Stimulated activated effector memory CD8-positive, alpha-beta T cell treated with anti-CD3 and anti-CD28 coated beads, Interleukin-12 subunit alpha, Interleukin-12 subunit beta, amount 100 ng/mL, for 72 hours (primary cell): ENCODE results near the gene TBC1D10B.
"Not testable (repeated sequence)": the region's sequence is repeated elsewhere in the genome, so short reads cannot be mapped to it uniquely, and the experiment has no call there.

Experiments used
- ATAC-seq: fragments of 150-1000 bp; cut with Tn5 transposase; 2 replicates; pipeline ENCODE4 v1.10.0; 2021
- DNase-seq, 2 donors: peaks; one replicate each; pipeline ENCODE4 v3.0.0; 2021 to 2022; ENCODE audit warnings: low spot score in 2 of 2
- H3K27ac Mint-ChIP-seq: one replicate; pipeline ENCODE4 v1.8.0; 2022; ENCODE audit warnings: mild to moderate bottlenecking, mixed read lengths
- H3K36me3 Mint-ChIP-seq: one replicate; pipeline ENCODE4 v1.8.0; 2022; ENCODE audit warnings: mild to moderate bottlenecking, mixed read lengths
- H3K4me1 Mint-ChIP-seq: one replicate; pipeline ENCODE4 v1.8.0; 2022; ENCODE audit warnings: mixed read lengths
- H3K4me3 Mint-ChIP-seq: one replicate; pipeline ENCODE4 v1.8.0; 2022; ENCODE audit warnings: mild to moderate bottlenecking, mixed read lengths
- H3K9me3 Mint-ChIP-seq: one replicate; pipeline ENCODE4 v1.8.0; 2022; ENCODE audit warnings: mixed read lengths

The TBC1D10B gene

DNA sequence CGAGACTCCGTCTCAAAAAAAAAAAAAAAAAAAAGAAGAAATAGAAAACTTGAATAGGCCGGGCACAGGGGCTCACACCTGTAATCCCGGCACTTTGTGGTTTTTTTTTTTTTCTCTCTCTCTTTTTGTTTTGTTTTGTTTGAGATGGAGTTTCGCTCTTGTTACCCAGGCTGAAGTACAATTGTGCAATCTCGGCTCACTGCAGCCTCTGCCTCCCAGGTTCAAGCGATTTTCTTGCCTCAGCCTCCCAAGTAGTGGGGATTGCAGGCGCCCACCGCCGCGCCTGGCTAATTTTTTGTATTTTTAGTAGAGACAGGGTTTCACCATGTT lies 26.8 kb downstream of the TBC1D10B start:
- not testable (repeated sequence) for H3K36me3 Mint-ChIP-seq, H3K27ac Mint-ChIP-seq, H3K9me3 Mint-ChIP-seq, ATAC-seq, H3K4me3 Mint-ChIP-seq, DNase-seq, H3K4me1 Mint-ChIP-seq

GRCh38 chr16:30342751-30343490 lies 27.4 kb downstream of the TBC1D10B start:
- peaks cover 4% of the 10 kb centered on the region for H3K36me3 Mint-ChIP-seq
- no peak overlapping the region for H3K4me3 Mint-ChIP-seq
- no peaks in the 10 kb centered on the region for H3K4me1 Mint-ChIP-seq
- no peaks in the 10 kb centered on the region for H3K9me3 Mint-ChIP-seq
- H3K27ac Mint-ChIP-seq: no peak overlapping the region
- DNase-seq (no peak), ATAC-seq (no peak)

DNA sequence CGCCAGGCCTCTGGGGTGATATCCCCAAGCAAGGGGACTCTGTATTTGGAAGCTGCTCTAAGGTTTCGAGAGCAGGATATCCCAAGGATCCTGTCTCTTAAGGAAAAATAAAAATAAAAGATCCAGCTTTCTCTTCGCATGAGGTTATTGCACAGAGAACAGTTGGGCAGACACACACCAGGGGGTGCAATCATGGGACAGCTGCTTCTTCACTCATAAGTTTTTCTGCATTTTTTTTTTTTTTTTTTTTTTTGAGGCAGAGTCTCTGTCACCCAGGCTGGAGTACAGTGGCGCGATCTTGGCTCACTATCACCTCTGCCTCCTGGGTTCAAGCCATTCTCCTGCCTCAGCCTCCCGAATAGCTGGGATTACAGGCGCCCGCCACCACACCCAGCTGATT lies 28.3 kb downstream of the TBC1D10B start:
- not testable (repeated sequence) for H3K27ac Mint-ChIP-seq, H3K4me3 Mint-ChIP-seq, H3K9me3 Mint-ChIP-seq, H3K4me1 Mint-ChIP-seq, H3K36me3 Mint-ChIP-seq, ATAC-seq, DNase-seq

- Mint-ChIP-seq H3K27ac (no peak overlapping the region), H3K9me3 (no peaks in the 10 kb centered on the region), H3K4me1 (peaks cover 13% of the 10 kb centered on the region), H3K4me3 (no peak overlapping the region), H3K36me3 (peaks cover 10% of the 10 kb centered on the region)
- ATAC-seq (no peak), DNase-seq (no peak)
Measured at GRCh38 chr16:30340621-30341020, 29.7 kb downstream of the TBC1D10B start.

DNA sequence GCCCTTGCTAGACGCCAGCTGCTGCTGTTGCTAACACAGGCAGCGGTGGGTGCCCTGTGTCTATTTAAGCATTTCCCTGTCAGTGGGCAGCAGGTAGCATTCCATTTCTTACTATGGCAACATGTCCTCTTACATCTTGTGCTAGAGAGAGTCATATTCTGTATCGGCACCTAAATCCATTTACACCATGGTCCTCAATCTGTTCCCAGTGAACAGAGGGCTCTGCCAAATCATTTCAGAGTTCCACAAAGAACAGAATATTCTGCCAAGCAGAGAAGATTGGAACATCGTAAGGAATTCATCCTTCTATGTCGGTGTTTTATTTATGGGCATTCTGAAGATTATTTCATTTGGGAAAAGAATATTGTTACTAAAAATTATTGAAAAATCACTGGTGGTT lies 31.6 kb downstream of the TBC1D10B start:
- not testable (repeated sequence) for H3K9me3 Mint-ChIP-seq, DNase-seq, H3K36me3 Mint-ChIP-seq, H3K27ac Mint-ChIP-seq, ATAC-seq, H3K4me3 Mint-ChIP-seq
- H3K4me1 Mint-ChIP-seq: peaks cover 18% of the 10 kb centered on the region

DNA sequence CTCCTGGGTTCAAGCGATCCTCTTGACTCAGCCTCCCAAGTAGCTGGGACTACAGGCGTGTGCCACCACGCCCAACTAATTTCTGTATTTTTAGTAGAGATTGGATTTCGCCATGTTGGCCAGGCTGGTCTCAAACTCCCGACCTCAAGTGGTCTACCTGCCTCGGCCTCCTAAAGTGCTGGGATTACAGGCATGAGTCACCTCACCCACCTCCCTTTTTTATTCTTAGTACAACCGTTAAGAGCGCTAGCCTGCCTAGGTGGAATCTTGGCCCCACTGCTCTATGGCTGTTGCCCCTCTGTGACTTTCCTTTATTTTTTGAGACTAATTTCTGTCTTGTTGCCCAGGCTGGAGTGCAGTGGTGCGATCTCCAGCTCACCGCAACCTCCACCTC lies 32.3 kb downstream of the TBC1D10B start:
- H3K4me3 Mint-ChIP-seq, H3K36me3 Mint-ChIP-seq, DNase-seq, H3K9me3 Mint-ChIP-seq, ATAC-seq: not testable (repeated sequence)
- H3K27ac Mint-ChIP-seq: peak overlapping the region; percentile 39
- peaks cover 18% of the 10 kb centered on the region for H3K4me1 Mint-ChIP-seq

- ATAC-seq: peak; percentile 33
- peak overlapping the region; percentile 88 for H3K27ac Mint-ChIP-seq
- H3K36me3 Mint-ChIP-seq: peaks cover 10% of the 10 kb centered on the region
- H3K4me3 Mint-ChIP-seq: peak overlapping the region; percentile 81
- no peak for DNase-seq
- peaks cover 18% of the 10 kb centered on the region for H3K4me1 Mint-ChIP-seq
- no peaks in the 10 kb centered on the region for H3K9me3 Mint-ChIP-seq
Measured at GRCh38 chr16:30335598-30336474, 34.5 kb downstream of the TBC1D10B start.

DNA sequence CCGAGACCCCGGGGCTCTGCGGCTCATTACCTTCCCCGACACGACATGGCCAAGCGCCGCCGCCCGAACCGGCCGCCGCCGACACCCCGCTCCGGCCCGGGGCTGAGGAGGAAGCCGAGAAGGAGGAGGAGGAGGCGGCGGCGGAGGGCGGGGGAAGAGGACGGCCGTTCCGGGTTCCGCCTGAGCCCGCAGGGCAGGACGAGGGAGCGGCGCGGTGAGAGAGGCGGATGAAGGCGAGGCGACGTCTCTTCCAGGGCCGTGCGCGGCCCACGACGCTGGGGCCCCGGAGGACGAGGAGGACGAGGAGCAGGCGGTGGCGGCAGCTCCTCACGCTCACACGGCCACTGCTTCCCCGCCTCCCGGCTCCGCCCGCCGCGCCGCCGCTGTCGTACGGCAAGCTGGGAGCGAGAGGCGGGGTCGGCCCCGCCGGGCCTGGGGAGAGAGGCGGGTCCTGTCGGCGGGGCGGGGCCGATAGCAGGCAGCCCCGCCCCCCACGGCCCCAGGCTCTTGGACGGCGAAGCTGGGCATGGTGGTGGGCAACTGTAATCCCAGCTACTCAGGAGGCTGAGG lies 35.2 kb downstream of the TBC1D10B start:
- not testable (repeated sequence) for H3K36me3 Mint-ChIP-seq, H3K9me3 Mint-ChIP-seq
- peak overlapping the region; percentile 88 for H3K27ac Mint-ChIP-seq
- ATAC-seq (peak; percentile 85), DNase-seq (peak; percentile 84 to 95)
- H3K4me1 Mint-ChIP-seq: peaks cover 18% of the 10 kb centered on the region
- H3K4me3 Mint-ChIP-seq: peak overlapping the region; percentile 81

DNA sequence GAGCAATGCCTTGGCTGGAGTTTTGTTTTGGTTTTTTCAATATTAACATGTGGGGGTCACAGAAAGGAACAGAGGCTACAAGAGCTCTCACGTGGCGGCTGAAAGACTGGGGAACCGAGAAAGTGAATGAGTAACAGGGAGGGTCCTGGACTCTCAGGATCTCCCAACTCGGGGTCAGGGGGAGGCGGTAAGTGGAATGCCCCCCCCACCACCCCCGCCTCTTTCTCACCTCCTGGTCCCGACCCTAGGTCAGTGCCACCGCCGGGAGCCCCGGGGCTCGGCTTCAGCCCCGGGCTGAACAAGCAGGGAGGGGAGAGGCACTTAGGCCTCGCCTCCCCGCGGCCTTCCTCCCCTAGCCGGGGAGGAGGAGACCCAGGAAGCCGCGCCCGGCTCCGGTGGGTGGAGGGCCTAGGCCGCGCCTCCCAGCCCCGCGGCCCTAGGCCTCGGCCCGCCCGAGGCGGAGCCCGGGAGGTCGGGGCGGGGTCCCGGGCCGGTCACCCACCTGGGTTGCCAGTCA lies 35.8 kb downstream of the TBC1D10B start:
- Mint-ChIP-seq H3K27ac (peak overlapping the region; percentile 88), H3K4me3 (peak overlapping the region; percentile 81), H3K4me1 (peaks cover 21% of the 10 kb centered on the region)
- ATAC-seq: peak; percentile 96
- not testable (repeated sequence) for H3K36me3 Mint-ChIP-seq, H3K9me3 Mint-ChIP-seq
- DNase-seq: peak; percentile 79 to 91

DNA sequence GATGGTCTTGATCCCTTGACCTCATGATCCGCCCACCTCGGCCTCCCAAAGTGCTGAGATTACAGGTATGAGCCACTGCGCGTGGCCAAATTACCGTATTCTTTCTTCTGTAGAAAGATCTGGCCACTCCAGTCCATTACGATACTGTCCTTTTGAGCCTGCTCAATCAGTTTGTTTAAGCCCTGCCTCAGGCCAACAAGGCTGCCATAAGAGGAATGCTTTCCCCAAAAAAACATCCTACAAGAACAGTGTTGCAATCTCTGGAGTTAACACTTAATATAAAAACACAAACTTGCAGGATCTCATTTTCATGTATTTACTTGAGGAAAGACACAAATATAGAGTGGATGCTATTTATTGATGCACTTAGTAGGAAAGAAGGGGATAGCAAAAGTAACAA lies 46.1 kb downstream of the TBC1D10B start:
- not testable (repeated sequence) for H3K9me3 Mint-ChIP-seq, ATAC-seq, H3K4me1 Mint-ChIP-seq, H3K4me3 Mint-ChIP-seq
- peak in 1 of 2 donors; percentile 32 for DNase-seq
- Mint-ChIP-seq H3K36me3 (peaks cover 18% of the 10 kb centered on the region), H3K27ac (peak overlapping the region; percentile 34)

DNA sequence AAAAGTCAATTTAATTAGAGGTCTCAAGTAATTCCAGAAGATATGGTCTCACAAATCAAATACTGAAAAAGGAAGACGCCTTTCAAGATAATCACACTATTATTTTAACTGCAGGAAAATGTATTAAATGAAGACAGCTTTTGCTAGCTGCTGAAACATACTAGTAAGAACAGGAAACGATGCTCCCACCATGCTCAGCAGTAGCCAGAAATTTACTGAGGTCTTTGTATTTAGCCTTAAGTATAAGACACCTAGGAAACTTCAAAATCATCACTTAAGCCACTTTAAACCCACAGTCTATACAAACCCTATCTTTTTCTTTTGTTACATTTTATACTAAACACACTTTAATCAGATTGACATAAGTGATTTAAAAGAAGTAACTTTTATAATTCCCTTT lies 51.6 kb downstream of the TBC1D10B start:
- H3K9me3 Mint-ChIP-seq, H3K4me3 Mint-ChIP-seq, H3K27ac Mint-ChIP-seq, H3K36me3 Mint-ChIP-seq, ATAC-seq, DNase-seq: not testable (repeated sequence)
- peaks cover 12% of the 10 kb centered on the region for H3K4me1 Mint-ChIP-seq

DNA sequence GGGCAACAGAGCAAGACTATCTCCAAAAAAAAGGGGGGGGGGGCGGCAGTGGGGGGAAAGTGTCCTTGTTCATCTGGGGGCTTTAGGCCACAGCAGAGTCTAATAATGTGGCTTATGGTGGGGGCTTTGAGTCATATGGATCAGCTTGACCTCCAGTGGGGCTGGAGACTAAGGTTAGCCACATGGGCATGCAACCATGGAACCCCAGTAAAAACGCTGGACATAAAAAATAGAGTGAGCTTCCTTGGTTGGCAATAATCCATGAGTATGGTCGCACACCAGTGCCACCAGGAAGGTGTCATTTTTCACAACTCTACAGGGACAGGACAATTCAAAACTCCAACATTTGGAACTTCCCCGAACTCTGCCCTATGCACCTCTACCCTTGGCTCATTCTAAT lies 59.4 kb downstream of the TBC1D10B start:
- not testable (repeated sequence) for H3K36me3 Mint-ChIP-seq, DNase-seq, H3K9me3 Mint-ChIP-seq, H3K4me3 Mint-ChIP-seq, H3K27ac Mint-ChIP-seq, ATAC-seq
- H3K4me1 Mint-ChIP-seq: peaks cover 36% of the 10 kb centered on the region

- not testable (repeated sequence) for DNase-seq, H3K4me3 Mint-ChIP-seq, H3K9me3 Mint-ChIP-seq, ATAC-seq, H3K36me3 Mint-ChIP-seq
- Mint-ChIP-seq H3K27ac (peak overlapping the region; percentile 80), H3K4me1 (peaks cover 24% of the 10 kb centered on the region)
Measured at GRCh38 chr16:30309255-30309654, 61.0 kb downstream of the TBC1D10B start.
